ENCODE measurements around the gene KNL1.

The KNL1 gene, protein sequence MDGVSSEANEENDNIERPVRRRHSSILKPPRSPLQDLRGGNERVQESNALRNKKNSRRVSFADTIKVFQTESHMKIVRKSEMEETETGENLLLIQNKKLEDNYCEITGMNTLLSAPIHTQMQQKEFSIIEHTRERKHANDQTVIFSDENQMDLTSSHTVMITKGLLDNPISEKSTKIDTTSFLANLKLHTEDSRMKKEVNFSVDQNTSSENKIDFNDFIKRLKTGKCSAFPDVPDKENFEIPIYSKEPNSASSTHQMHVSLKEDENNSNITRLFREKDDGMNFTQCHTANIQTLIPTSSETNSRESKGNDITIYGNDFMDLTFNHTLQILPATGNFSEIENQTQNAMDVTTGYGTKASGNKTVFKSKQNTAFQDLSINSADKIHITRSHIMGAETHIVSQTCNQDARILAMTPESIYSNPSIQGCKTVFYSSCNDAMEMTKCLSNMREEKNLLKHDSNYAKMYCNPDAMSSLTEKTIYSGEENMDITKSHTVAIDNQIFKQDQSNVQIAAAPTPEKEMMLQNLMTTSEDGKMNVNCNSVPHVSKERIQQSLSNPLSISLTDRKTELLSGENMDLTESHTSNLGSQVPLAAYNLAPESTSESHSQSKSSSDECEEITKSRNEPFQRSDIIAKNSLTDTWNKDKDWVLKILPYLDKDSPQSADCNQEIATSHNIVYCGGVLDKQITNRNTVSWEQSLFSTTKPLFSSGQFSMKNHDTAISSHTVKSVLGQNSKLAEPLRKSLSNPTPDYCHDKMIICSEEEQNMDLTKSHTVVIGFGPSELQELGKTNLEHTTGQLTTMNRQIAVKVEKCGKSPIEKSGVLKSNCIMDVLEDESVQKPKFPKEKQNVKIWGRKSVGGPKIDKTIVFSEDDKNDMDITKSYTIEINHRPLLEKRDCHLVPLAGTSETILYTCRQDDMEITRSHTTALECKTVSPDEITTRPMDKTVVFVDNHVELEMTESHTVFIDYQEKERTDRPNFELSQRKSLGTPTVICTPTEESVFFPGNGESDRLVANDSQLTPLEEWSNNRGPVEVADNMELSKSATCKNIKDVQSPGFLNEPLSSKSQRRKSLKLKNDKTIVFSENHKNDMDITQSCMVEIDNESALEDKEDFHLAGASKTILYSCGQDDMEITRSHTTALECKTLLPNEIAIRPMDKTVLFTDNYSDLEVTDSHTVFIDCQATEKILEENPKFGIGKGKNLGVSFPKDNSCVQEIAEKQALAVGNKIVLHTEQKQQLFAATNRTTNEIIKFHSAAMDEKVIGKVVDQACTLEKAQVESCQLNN (N-terminal part only)
- 2.5 to 24.9 (median 7.2) reads per million in 9 experiments for total RNA-seq

- no peaks in the 10 kb centered on the region for H3K9me3 Mint-ChIP-seq
- H3K4me1 Mint-ChIP-seq (ENCODE audit: low read depth in 2 of 2): peaks cover 13 to 17% of the 10 kb centered on the region in 2 donors
- H3K4me3 Mint-ChIP-seq: peak within 1 kb of the TSS; percentile 86 to 93
- peaks cover 21% of the 10 kb centered on the region for H3K36me3 Mint-ChIP-seq (ENCODE audit: insufficient read depth)
- ATAC-seq (replicated peaks) (peak; percentile 75), DNase-seq (peak; percentile 84 to 93 (median 88))
- H3K27ac Mint-ChIP-seq: peak within 1 kb of the TSS; percentile 98 to 99
- H3K27me3 Mint-ChIP-seq: no peaks in the 10 kb centered on the region
These were observed at the start of gene KNL1 for GRCh38 chr15:40593588-40594428. TSS of gene KNL1 (plus strand) at chr15:40594249. CDS start at chr15:40602932, 8,683 bp downstream.

DNA sequence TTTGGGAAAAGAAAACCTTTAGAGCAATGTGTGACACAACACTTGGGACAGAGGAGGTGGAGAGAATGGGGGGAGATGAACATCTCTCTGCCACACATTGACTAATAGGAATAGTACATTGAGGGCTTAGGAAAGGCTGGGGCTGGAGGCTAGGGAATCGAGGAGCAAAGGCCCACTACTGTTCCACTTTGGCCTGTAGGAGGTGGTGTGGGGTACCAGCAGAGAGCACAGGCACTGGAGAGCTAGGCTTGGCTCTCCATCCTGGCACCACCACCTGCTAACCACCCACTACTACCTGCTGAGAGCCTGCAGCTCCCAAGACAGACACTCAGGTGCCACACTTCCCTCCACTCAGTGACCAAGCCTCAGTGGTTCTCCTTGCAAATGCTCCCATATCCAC is 48.6 kb upstream of the KNL1 start:
- Mint-ChIP-seq H3K36me3 (ENCODE audit: insufficient read depth) (peaks cover 10% of the 10 kb centered on the region), H3K4me1 (ENCODE audit: low read depth in 2 of 2) (peaks cover 0 to 2% of the 10 kb centered on the region in 2 donors), H3K27ac (no peak overlapping the region), H3K27me3 (no peaks in the 10 kb centered on the region), H3K9me3 (no peaks in the 10 kb centered on the region), H3K4me3 (no peak overlapping the region)
- DNase-seq (no peak), ATAC-seq (replicated peaks) (no peak)

DNA sequence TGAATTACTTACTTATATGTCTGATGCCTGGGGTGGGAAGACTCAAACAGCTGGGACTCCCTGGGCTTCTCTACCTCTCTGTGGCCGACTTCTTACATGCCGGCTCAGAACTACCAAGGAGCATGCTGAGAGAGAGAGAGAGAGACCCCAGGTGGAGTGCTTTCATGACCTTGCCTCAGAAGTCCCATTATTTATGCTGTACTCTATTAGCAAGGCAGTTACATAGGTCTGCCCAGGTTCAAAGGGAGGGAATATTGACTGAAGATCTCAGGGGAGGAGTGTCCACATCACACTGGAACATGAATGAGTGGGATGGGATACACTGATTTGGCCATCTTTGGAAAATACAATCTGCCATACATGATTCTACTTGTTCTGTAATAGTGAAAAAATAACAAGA is 45.4 kb upstream of the KNL1 start:
- DNase-seq (no peak), ATAC-seq (replicated peaks) (no peak)
- Mint-ChIP-seq H3K4me3 (no peak overlapping the region), H3K27me3 (no peaks in the 10 kb centered on the region), H3K36me3 (ENCODE audit: insufficient read depth) (peaks cover 21% of the 10 kb centered on the region), H3K4me1 (ENCODE audit: low read depth in 2 of 2) (peaks cover 0 to 4% of the 10 kb centered on the region in 2 donors), H3K27ac (no peak overlapping the region), H3K9me3 (no peaks in the 10 kb centered on the region)

DNA sequence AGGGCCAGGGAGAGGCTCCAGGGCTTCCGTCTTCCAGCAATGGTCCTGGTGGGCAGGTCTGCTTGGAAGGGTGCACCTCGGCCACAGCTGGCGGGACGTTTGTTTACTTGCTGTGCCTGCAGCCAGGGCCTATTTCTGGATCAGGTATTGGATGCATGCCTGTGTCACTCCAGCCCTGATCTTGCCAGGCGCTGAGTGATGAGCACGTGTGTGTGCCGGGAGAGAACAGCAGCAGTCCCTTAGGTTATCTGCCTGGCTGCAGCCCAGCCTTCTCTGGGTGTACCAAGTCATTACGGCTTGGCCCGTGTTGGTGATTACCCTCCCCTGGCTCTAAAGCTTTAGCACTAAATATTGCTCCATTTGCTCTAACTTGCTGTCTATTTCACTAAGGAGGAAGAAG is 44.2 kb upstream of the KNL1 start:
- H3K4me1 Mint-ChIP-seq (ENCODE audit: low read depth in 2 of 2): peaks cover 0 to 4% of the 10 kb centered on the region in 2 donors
- no peaks in the 10 kb centered on the region for H3K27me3 Mint-ChIP-seq
- H3K27ac Mint-ChIP-seq: no peak overlapping the region
- H3K4me3 Mint-ChIP-seq: no peak overlapping the region
- peaks cover 23% of the 10 kb centered on the region for H3K36me3 Mint-ChIP-seq (ENCODE audit: insufficient read depth)
- H3K9me3 Mint-ChIP-seq: no peaks in the 10 kb centered on the region
- ATAC-seq (replicated peaks) (no peak), DNase-seq (no peak)

GRCh38 chr15:40550341-40551037 is 43.6 kb upstream of the KNL1 start:
- no peak for DNase-seq
- Mint-ChIP-seq H3K36me3 (ENCODE audit: insufficient read depth) (peaks cover 24% of the 10 kb centered on the region), H3K4me3 (no peak overlapping the region), H3K27ac (no peak overlapping the region), H3K27me3 (no peaks in the 10 kb centered on the region), H3K4me1 (ENCODE audit: low read depth in 2 of 2) (peaks cover 0 to 4% of the 10 kb centered on the region in 2 donors), H3K9me3 (no peaks in the 10 kb centered on the region)
- ATAC-seq (replicated peaks): peak; percentile 29

DNA sequence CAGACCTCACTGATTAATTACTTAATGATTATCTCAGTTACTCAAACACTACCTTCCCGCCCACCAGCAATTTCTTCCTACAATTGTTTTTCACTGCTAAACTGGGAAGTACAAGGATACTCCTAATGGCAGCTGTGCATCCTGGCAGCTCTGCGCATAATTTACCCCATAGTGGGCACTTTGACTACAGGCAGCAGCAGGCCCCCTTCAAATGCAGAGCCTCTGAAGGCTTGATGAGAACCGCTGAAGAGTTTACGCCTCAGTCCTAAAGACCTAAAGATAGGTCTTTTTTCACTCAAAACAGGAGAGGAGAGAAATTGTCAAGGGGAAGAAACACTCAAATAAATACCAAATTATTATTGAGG is 39.9 kb upstream of the KNL1 start:
- Mint-ChIP-seq H3K4me1 (ENCODE audit: low read depth in 2 of 2) (peaks cover 9 to 12% of the 10 kb centered on the region in 2 donors), H3K4me3 (no peak overlapping the region), H3K27ac (no peak overlapping the region)

DNA sequence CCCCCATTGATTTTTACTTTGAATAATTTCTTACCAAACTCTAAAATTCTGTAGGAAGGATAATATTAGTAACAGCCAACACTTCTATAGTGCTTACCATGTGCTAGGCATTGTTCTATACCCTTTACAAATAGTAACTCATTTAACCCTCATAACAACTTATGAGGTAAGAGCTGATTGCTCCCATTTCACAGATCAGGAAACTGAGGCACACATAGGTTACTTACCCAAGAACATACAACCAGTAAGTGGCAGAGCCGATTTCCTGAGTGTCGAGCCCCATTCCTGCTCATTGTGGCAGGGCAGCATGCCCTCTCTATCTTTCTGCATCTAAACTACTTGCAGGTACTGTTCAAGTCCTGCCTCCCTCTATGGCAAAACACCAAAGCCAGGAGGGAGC is 38.2 kb upstream of the KNL1 start:
- H3K9me3 Mint-ChIP-seq: no peaks in the 10 kb centered on the region
- no peaks in the 10 kb centered on the region for H3K27me3 Mint-ChIP-seq
- peaks cover 39% of the 10 kb centered on the region for H3K36me3 Mint-ChIP-seq (ENCODE audit: insufficient read depth)
- no peak overlapping the region for H3K4me3 Mint-ChIP-seq
- ATAC-seq (replicated peaks): no peak
- peaks cover 16 to 18% of the 10 kb centered on the region in 2 donors for H3K4me1 Mint-ChIP-seq (ENCODE audit: low read depth in 2 of 2)
- DNase-seq: no peak
- H3K27ac Mint-ChIP-seq: no peak overlapping the region

More for the DNA sequence above, 39.9 kb upstream of the KNL1 start:
- ATAC-seq (replicated peaks) (no peak), DNase-seq (no peak)
- Mint-ChIP-seq H3K27me3 (no peaks in the 10 kb centered on the region), H3K36me3 (ENCODE audit: insufficient read depth) (peaks cover 38% of the 10 kb centered on the region), H3K9me3 (no peaks in the 10 kb centered on the region)

DNA sequence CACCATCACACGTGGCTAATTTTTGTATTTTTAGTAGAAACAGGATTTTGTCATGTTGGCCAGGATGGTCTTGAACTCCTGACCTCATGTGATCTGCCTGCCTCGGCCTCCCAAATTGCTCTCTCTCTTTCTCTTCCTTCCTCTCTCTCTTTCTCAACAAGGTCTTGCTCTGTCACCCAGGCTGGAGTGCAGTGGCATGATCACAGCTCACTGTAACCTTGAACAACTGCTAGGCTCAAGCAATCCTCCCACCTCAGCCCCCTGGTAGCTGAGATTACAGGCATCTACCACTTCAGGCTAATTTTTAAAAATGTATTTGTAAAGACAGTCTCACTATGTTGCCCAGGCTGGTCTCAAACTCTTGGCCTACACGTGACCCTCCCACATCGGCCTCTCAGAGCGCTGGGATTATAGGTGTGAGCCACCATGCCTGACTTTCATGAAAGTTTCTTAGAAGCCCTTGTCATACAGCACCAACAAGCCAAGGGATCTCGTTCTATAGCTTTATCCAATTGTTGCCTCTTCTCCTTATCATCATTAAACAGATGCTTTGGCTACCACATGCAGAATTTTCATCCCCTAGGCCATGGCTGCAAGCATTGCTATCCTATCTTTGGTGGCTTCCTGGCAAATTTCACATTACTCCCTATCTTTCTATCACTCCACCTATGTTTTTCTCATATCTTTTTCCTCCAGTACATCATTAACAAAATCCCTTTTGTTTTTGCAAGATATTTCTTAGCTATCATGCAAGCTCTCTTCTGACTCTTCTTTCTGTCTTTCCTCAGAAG is 34.9 kb upstream of the KNL1 start:
- ATAC-seq (replicated peaks) (no peak), DNase-seq (no peak)
- Mint-ChIP-seq H3K9me3 (no peaks in the 10 kb centered on the region), H3K27me3 (no peaks in the 10 kb centered on the region), H3K4me1 (ENCODE audit: low read depth in 2 of 2) (peaks cover 22 to 26% of the 10 kb centered on the region in 2 donors), H3K36me3 (ENCODE audit: insufficient read depth) (peaks cover 25% of the 10 kb centered on the region), H3K4me3 (no peak overlapping the region), H3K27ac (no peak overlapping the region)

GRCh38 chr15:40562691-40563090 is 31.4 kb upstream of the KNL1 start:
- ATAC-seq (replicated peaks) (no peak), DNase-seq (no peak)
- no peak overlapping the region for H3K4me3 Mint-ChIP-seq
- H3K36me3 Mint-ChIP-seq (ENCODE audit: insufficient read depth): peaks cover 13% of the 10 kb centered on the region
- no peaks in the 10 kb centered on the region for H3K27me3 Mint-ChIP-seq
- peaks cover 32 to 33% of the 10 kb centered on the region in 2 donors for H3K4me1 Mint-ChIP-seq (ENCODE audit: low read depth in 2 of 2)
- no peak overlapping the region for H3K27ac Mint-ChIP-seq
- H3K9me3 Mint-ChIP-seq: no peaks in the 10 kb centered on the region

GRCh38 chr15:40563426-40563825 is 30.6 kb upstream of the KNL1 start:
- DNase-seq (no peak), ATAC-seq (replicated peaks) (no peak)
- peak overlapping the region; percentile 92 to 95 for H3K27ac Mint-ChIP-seq
- peaks cover 30 to 31% of the 10 kb centered on the region in 2 donors for H3K4me1 Mint-ChIP-seq (ENCODE audit: low read depth in 2 of 2)
- H3K27me3 Mint-ChIP-seq: no peaks in the 10 kb centered on the region
- H3K9me3 Mint-ChIP-seq: no peaks in the 10 kb centered on the region
- H3K36me3 Mint-ChIP-seq (ENCODE audit: insufficient read depth): peaks cover 13% of the 10 kb centered on the region
- peak overlapping the region; percentile 83 to 91 for H3K4me3 Mint-ChIP-seq

DNA sequence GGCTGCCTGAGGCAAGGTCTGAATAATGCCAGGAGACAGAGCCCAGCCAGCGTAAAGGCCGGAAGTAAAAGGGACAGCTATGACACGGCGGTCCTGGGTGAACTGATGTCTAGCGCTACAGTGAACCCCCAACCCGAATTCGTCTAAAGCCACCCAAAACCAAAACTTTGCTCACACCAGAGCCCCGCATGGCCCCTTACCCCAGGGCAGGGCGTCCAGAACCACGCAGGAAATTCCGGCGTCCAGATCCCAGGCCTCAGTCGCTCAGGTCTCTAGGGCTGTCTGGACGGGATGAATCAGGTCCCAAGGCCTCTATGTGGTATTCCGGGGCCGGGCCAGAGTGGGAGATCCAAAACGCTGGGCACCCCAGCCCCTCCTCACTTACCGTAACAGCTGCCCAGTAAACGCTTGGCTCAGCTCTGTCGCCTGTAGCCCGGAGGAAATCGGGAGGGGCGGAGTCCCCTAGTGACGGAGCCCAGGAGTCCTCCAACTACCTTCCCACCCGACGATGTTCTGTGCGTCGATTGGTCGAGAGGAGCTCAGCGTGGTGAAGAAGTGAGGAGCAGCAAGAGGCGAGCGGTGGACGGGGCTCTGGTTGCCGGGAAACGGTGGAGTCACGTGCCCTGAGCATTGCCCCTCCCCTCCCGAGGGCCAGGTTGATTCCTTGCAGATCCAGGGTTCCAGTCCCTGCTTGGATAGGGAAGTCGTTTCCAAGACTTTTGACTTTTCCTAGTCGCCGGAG is 29.3 kb upstream of the KNL1 start, which contains the start of gene CCDC32:
CCDC32 (minus strand) TSS at position 452 of the 742 bp plus-strand sequence. CDS start 2,027 bp downstream, outside the sequence.
- Mint-ChIP-seq H3K4me3 (peak within 1 kb of the TSS; percentile 83 to 91), H3K9me3 (no peaks in the 10 kb centered on the region), H3K36me3 (ENCODE audit: insufficient read depth) (peaks cover 19% of the 10 kb centered on the region), H3K27me3 (no peaks in the 10 kb centered on the region), H3K27ac (peak within 1 kb of the TSS; percentile 92 to 95), H3K4me1 (ENCODE audit: low read depth in 2 of 2) (peaks cover 26 to 30% of the 10 kb centered on the region in 2 donors)
- ATAC-seq (replicated peaks) (peak; percentile 89), DNase-seq (peak; percentile 91 to 92 (median 91))

Data from effector memory CD8-positive, alpha-beta T cell (primary cell).